Upper lobe of left lung (tissue), 6 donors: ENCODE data around the gene SDR9C7. TPM values are rescaled to one million over a fixed set of nuclear protein-coding genes. Genes with fewer than 3 reads are reported as not detected.
"Not testable (repeated sequence)": the region's sequence is repeated elsewhere in the genome, so short reads cannot be mapped to it uniquely, and the experiment has no call there.

Experiments used
- ATAC-seq, 2 donors: fragments of 200-7000 bp; cut with Tn5 transposase; one replicate each; pipeline ENCODE4 v1.9.1; 2022; ENCODE audit warnings: mild to moderate bottlenecking in 2 of 2, moderate library complexity in 2 of 2; ENCODE audit not compliant: low FRiP score in 2 of 2
- DNase-seq, 2 donors: peaks; one replicate each; pipeline ENCODE4 v3.0.0-alpha.2; 2019 to 2020
- H3K27ac ChIP-seq, 4 donors: fragments of 200-600 bp; sonication (generic); one replicate each; pipeline ENCODE4 v1.5.1; 2016 to 2019
- H3K27me3 ChIP-seq, 4 donors: fragments of 200-600 bp; sonication (generic); one replicate each; pipeline ENCODE4 v1.5.1; 2017 to 2019
- H3K36me3 ChIP-seq, 4 donors: fragments of 200-600 bp; sonication (generic); one replicate each; pipeline ENCODE4 v1.5.1; 2016 to 2019
- H3K4me1 ChIP-seq, 4 donors: fragments of 200-600 bp; sonication (generic); one replicate each; pipeline ENCODE4 v1.5.1; 2018 to 2019
- H3K4me3 ChIP-seq, 4 donors: fragments of 200-600 bp; sonication (generic); one replicate each; pipeline ENCODE4 v1.5.1; 2017 to 2019; ENCODE audit warnings: mild to moderate bottlenecking in 2 of 4, moderate library complexity in 1 of 4
- H3K9me3 ChIP-seq, 4 donors: fragments of 200-600 bp; sonication (generic); one replicate each; pipeline ENCODE4 v1.5.1; 2018 to 2019
- CTCF ChIP-seq, 6 experiments: fragments of 450-650 bp in 4 of 6; fragments of 200-600 bp in 2 of 6; sonication (generic) in 2 of 6; IDR thresholded peaks; one replicate each; pipeline ENCODE4 v1.5.1; 2016 to 2019; ENCODE audit warnings: antibody characterized with exemption in 6 of 6
- EP300 ChIP-seq, 4 donors: sonication (generic); formaldehyde crosslinking; IDR thresholded peaks; one replicate each; pipeline ENCODE4 v1.5.1; 2017; ENCODE audit warnings: antibody characterized with exemption in 4 of 4, control low read depth in 2 of 4
- POLR2A ChIP-seq, 4 donors: fragments of 450-650 bp; IDR thresholded peaks; one replicate each; pipeline ENCODE4 v1.5.1; 2016 to 2017; ENCODE audit warnings: antibody characterized with exemption in 4 of 4, mild to moderate bottlenecking in 2 of 4
- POLR2AphosphoS5 ChIP-seq, 2 donors: sonication (generic); formaldehyde crosslinking; IDR thresholded peaks; one replicate each; pipeline ENCODE4 v1.5.1; 2017; ENCODE audit warnings: antibody characterized with exemption in 2 of 2
- WGBS, 2 donors: methylation state at CpG; one replicate each; pipeline ENCODE4 v1.1.5; 2017 to 2018; 5-methylcytosine and 5-hydroxymethylcytosine counted together
- total RNA-seq, 6 donors: library from RNA; depleted of rRNA in 4 of 6; stranded (reverse); fragments of >200 nt in 4 of 6; gene quantifications; one replicate each; pipeline versions ENCODE4 v1.1.0 to v1.2.1, GENCODE V29; 2016 to 2021
- donor health status: DM: no; HTN: no; CAD: no; lungs with moderate emphysema.
- donor health status: DM: no; HTN: yes; CAD: no; lungs with severe emphysema.

The SDR9C7 gene
- total RNA-seq, 6 donors from 2014 or later = not detected

GRCh38 chr12:56898938-56899337, 35.3 kb downstream of the SDR9C7 start:
- H3K27me3 ChIP-seq = no peaks in the 10 kb centered on the region
- 71 to 75% methylated on average over 1 of the region's 1 CpG for WGBS, 2 donors
- no peak overlapping the region for H3K4me3 ChIP-seq
- no peak overlapping the region for H3K27ac ChIP-seq
- ATAC-seq (no peak), DNase-seq (no peak)
- no peaks in the 10 kb centered on the region for H3K4me1 ChIP-seq
- TF ChIP-seq POLR2AphosphoS5 (IDR thresholded peaks at IDR 0.05) (no peak), CTCF (IDR thresholded peaks at IDR 0.05) (no peak), POLR2A (IDR thresholded peaks at IDR 0.05) (no peak), EP300 (IDR thresholded peaks at IDR 0.05) (no peak)
- peaks cover 19 to 39% (median 31%) of the 10 kb centered on the region in 4 donors for H3K9me3 ChIP-seq
- H3K36me3 ChIP-seq = no peaks in the 10 kb centered on the region

- H3K9me3 ChIP-seq = peaks cover 19 to 31% (median 28%) of the 10 kb centered on the region in 4 donors
- H3K4me3 ChIP-seq = no peak overlapping the region
- ATAC-seq = no peak
- no peaks in the 10 kb centered on the region for H3K4me1 ChIP-seq
- no peak overlapping the region for H3K27ac ChIP-seq
- no peaks in the 10 kb centered on the region for H3K27me3 ChIP-seq
- no peak for TF ChIP-seq EP300 (IDR thresholded peaks at IDR 0.05)
- TF ChIP-seq POLR2A (IDR thresholded peaks at IDR 0.05) = no peak
- no peak for TF ChIP-seq POLR2AphosphoS5 (IDR thresholded peaks at IDR 0.05)
- no peak for TF ChIP-seq CTCF (IDR thresholded peaks at IDR 0.05)
- DNase-seq = no peak
- H3K36me3 ChIP-seq = no peaks in the 10 kb centered on the region
Observed at GRCh38 chr12:56897844-56898361, 36.3 kb downstream of the SDR9C7 start.

- no peaks in the 10 kb centered on the region for H3K27me3 ChIP-seq
- 77 to 80% methylated on average over 1 of the region's 1 CpG for WGBS, 2 donors
- no peak for TF ChIP-seq CTCF (IDR thresholded peaks at IDR 0.05)
- TF ChIP-seq POLR2A (IDR thresholded peaks at IDR 0.05) = no peak
- no peak for TF ChIP-seq EP300 (IDR thresholded peaks at IDR 0.05)
- TF ChIP-seq POLR2AphosphoS5 (IDR thresholded peaks at IDR 0.05) = no peak
- H3K36me3 ChIP-seq = no peaks in the 10 kb centered on the region
- DNase-seq (no peak), ATAC-seq (peak in 1 of 2 donors; percentile 59)
- no peak overlapping the region for H3K27ac ChIP-seq
- no peaks in the 10 kb centered on the region for H3K4me1 ChIP-seq
- H3K9me3 ChIP-seq = peaks cover 14 to 19% (median 15%) of the 10 kb centered on the region in 4 donors
- H3K4me3 ChIP-seq = no peak overlapping the region
Observed at GRCh38 chr12:56896082-56896481, 38.1 kb downstream of the SDR9C7 start.

- ATAC-seq (no peak), DNase-seq (no peak)
- Histone ChIP-seq H3K27ac (no peak overlapping the region), H3K4me3 (no peak overlapping the region), H3K27me3 (no peaks in the 10 kb centered on the region), H3K4me1 (no peaks in the 10 kb centered on the region), H3K36me3 (no peaks in the 10 kb centered on the region), H3K9me3 (peaks cover 2 to 6% (median 4%) of the 10 kb centered on the region in 4 donors)
- no peak for TF ChIP-seq CTCF (IDR thresholded peaks at IDR 0.05)
- no peak for TF ChIP-seq POLR2AphosphoS5 (IDR thresholded peaks at IDR 0.05)
- no peak for TF ChIP-seq EP300 (IDR thresholded peaks at IDR 0.05)
- no peak for TF ChIP-seq POLR2A (IDR thresholded peaks at IDR 0.05)
- WGBS, 2 donors = 51 to 59% methylated on average over 5 of the region's 5 CpGs
Observed at GRCh38 chr12:56894698-56895368, 39.4 kb downstream of the SDR9C7 start.

- H3K27ac ChIP-seq, DNase-seq, ATAC-seq, H3K4me1 ChIP-seq, H3K36me3 ChIP-seq, H3K27me3 ChIP-seq, H3K9me3 ChIP-seq, H3K4me3 ChIP-seq: not testable (repeated sequence)
- 70 to 73% methylated on average over 3 of the region's 3 CpGs for WGBS, 2 donors
Observed at GRCh38 chr12:56891885-56892284, 42.3 kb downstream of the SDR9C7 start.
